GM03348 (cell line): Measurements from ENCODE around the gene KCNH8.
"Not testable (repeated sequence)": the region's sequence is repeated elsewhere in the genome, so short reads cannot be mapped to it uniquely, and the experiment has no call there.

Experiments used
- DNase-seq: peaks from one replicate; pipeline ENCODE4 v3.0.0; 2012; ENCODE audit warnings: low spot score

The KCNH8 gene

GRCh38 chr3:19173945-19174344 lies 25.6 kb downstream of the KCNH8 start:
- no peak for DNase-seq

- no peak for DNase-seq
Observed at GRCh38 chr3:19183584-19183983, 35.3 kb downstream of the KCNH8 start.

GRCh38 chr3:19190126-19190525 lies 41.8 kb downstream of the KCNH8 start:
- DNase-seq, result no peak

- no peak for DNase-seq
Observed at GRCh38 chr3:19190602-19191001, 42.3 kb downstream of the KCNH8 start.

- no peak for DNase-seq
Observed at GRCh38 chr3:19199131-19199530, 50.8 kb downstream of the KCNH8 start.

- no peak for DNase-seq
Observed at GRCh38 chr3:19202303-19202702, 54.0 kb downstream of the KCNH8 start.

- no peak for DNase-seq
Observed at GRCh38 chr3:19202754-19203153, 54.4 kb downstream of the KCNH8 start.

GRCh38 chr3:19206540-19206939 lies 58.2 kb downstream of the KCNH8 start:
- DNase-seq, result no peak

- no peak for DNase-seq
Observed at GRCh38 chr3:19213603-19214220, 65.4 kb downstream of the KCNH8 start.

- DNase-seq, result no peak
Observed at GRCh38 chr3:19215427-19215826, 67.1 kb downstream of the KCNH8 start.

GRCh38 chr3:19216669-19217337 lies 68.5 kb downstream of the KCNH8 start:
- no peak for DNase-seq

GRCh38 chr3:19220311-19220710 lies 72.0 kb downstream of the KCNH8 start:
- no peak for DNase-seq

GRCh38 chr3:19221081-19221480 lies 72.8 kb downstream of the KCNH8 start:
- DNase-seq, result no peak

- no peak for DNase-seq
Observed at GRCh38 chr3:19226479-19226878, 78.2 kb downstream of the KCNH8 start.

- no peak for DNase-seq
Observed at GRCh38 chr3:19228167-19228566, 79.9 kb downstream of the KCNH8 start.

- no peak for DNase-seq
Observed at GRCh38 chr3:19229086-19229485, 80.8 kb downstream of the KCNH8 start.

GRCh38 chr3:19229881-19230280 lies 81.6 kb downstream of the KCNH8 start:
- DNase-seq, result not testable (repeated sequence)

- DNase-seq, result no peak
Observed at GRCh38 chr3:19231792-19232461, 83.6 kb downstream of the KCNH8 start.

GRCh38 chr3:19232566-19232965 lies 84.3 kb downstream of the KCNH8 start:
- DNase-seq, result no peak

- not testable (repeated sequence) for DNase-seq
Observed at GRCh38 chr3:19233882-19234784, 85.8 kb downstream of the KCNH8 start.

- no peak for DNase-seq
Observed at GRCh38 chr3:19248143-19248542, 99.8 kb downstream of the KCNH8 start.

GRCh38 chr3:19248767-19249166 lies 100.5 kb downstream of the KCNH8 start:
- DNase-seq, result no peak
